Type B pancreatic cell (in vitro differentiated cells): ENCODE data around the gene SNX22. TPM values are rescaled to one million over a fixed set of nuclear protein-coding genes. Genes with fewer than 3 reads are reported as not detected.

Source experiments
- DNase-seq: peaks from one replicate; pipeline ENCODE4 v3.0.0; 2021; ENCODE audit warnings: mixed read lengths; ENCODE audit not compliant: unreplicated experiment; ENCODE audit errors: extremely low spot score
- H3K27ac Mint-ChIP-seq: 2 replicates; pipeline ENCODE4 v1.8.0; 2021; ENCODE audit warnings: mild to moderate bottlenecking, mixed read lengths
- H3K27me3 Mint-ChIP-seq: 2 replicates; pipeline ENCODE4 v1.8.0; 2021; ENCODE audit warnings: mixed read lengths
- H3K36me3 Mint-ChIP-seq: 2 replicates; pipeline ENCODE4 v1.8.0; 2021; ENCODE audit warnings: mixed read lengths
- H3K4me1 Mint-ChIP-seq: one replicate; pipeline ENCODE4 v1.8.0; 2021; ENCODE audit warnings: mixed read lengths; ENCODE audit not compliant: unreplicated experiment
- H3K4me3 Mint-ChIP-seq: 2 replicates; pipeline ENCODE4 v1.8.0; 2021; ENCODE audit warnings: mild to moderate bottlenecking, mixed read lengths
- H3K9me3 Mint-ChIP-seq: 2 replicates; pipeline ENCODE4 v1.8.0; 2021; ENCODE audit warnings: mixed read lengths
- CTCF ChIP-seq: fragments of 200-600 bp; sonication (generic); conservative IDR thresholded peaks from 2 replicates; pipeline ENCODE4 v1.5.0; 2021; ENCODE audit warnings: antibody characterized with exemption, mild to moderate bottlenecking
- total RNA-seq: library from RNA; stranded (reverse); gene quantifications from 2 replicates; pipeline ENCODE4 v1.2.1, GENCODE V29; 2021; ENCODE audit warnings: low replicate concordance

The SNX22 gene
- total RNA-seq, 1 donor from 2014 or later: 2.7 TPM

- no peak overlapping the region for H3K4me3 Mint-ChIP-seq
- peaks cover 19% of the 10 kb centered on the region for H3K36me3 Mint-ChIP-seq
- peak overlapping the region; percentile 20 for H3K27ac Mint-ChIP-seq
- H3K9me3 Mint-ChIP-seq: no peaks in the 10 kb centered on the region
- no peak for TF ChIP-seq CTCF
- peaks cover 3% of the 10 kb centered on the region for H3K27me3 Mint-ChIP-seq
- DNase-seq: no peak
- H3K4me1 Mint-ChIP-seq: peaks cover 14% of the 10 kb centered on the region
Measured at GRCh38 chr15:64158363-64159134, 7.0 kb downstream of the SNX22 start.

- Mint-ChIP-seq H3K4me1 (peaks cover 16% of the 10 kb centered on the region), H3K27me3 (no peaks in the 10 kb centered on the region), H3K4me3 (peak overlapping the region; percentile 89), H3K9me3 (no peaks in the 10 kb centered on the region), H3K36me3 (peaks cover 15% of the 10 kb centered on the region), H3K27ac (peak overlapping the region; percentile 55)
- no peak for TF ChIP-seq CTCF
- DNase-seq: no peak
Measured at GRCh38 chr15:64161688-64162477, 10.4 kb downstream of the SNX22 start.

DNA sequence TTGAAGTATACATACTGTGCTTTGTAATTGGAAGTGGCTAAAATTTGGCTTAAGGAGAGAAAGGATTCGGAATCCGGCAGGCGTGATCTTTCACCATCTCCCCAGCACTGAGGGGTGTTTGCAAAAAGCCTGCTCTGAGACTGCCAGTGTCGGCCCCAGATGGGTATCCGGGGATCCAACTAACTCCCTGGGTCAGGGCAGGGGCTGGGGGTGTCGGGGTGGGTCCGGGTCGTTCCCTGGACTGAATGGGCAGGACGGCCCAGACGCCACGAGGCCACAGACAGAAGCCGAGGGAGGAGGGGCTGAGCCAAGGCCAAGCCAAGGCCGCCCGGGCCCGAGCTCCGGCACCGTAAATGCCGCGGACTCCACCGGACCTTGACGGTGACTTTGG, 10.9 kb downstream of the SNX22 start:
- TF ChIP-seq CTCF: no peak
- peaks cover 16% of the 10 kb centered on the region for H3K4me1 Mint-ChIP-seq
- peak overlapping the region; percentile 89 for H3K4me3 Mint-ChIP-seq
- H3K27me3 Mint-ChIP-seq: no peaks in the 10 kb centered on the region
- peak overlapping the region; percentile 55 for H3K27ac Mint-ChIP-seq
- H3K9me3 Mint-ChIP-seq: no peaks in the 10 kb centered on the region
- H3K36me3 Mint-ChIP-seq: peaks cover 15% of the 10 kb centered on the region
- no peak for DNase-seq

GRCh38 chr15:64162869-64163658, 11.5 kb downstream of the SNX22 start, which contains the start of gene PPIB:
TSS of gene PPIB (minus strand) at chr15:64163022. CDS start at chr15:64162986, 36 bp downstream.
- peak within 1 kb of the TSS; percentile 89 for H3K4me3 Mint-ChIP-seq
- H3K36me3 Mint-ChIP-seq: peaks cover 15% of the 10 kb centered on the region
- TF ChIP-seq CTCF: peak; percentile 44
- H3K27ac Mint-ChIP-seq: peak within 1 kb of the TSS; percentile 92
- no peaks in the 10 kb centered on the region for H3K27me3 Mint-ChIP-seq
- no peaks in the 10 kb centered on the region for H3K9me3 Mint-ChIP-seq
- DNase-seq: peak; percentile 97
- peaks cover 16% of the 10 kb centered on the region for H3K4me1 Mint-ChIP-seq

DNA sequence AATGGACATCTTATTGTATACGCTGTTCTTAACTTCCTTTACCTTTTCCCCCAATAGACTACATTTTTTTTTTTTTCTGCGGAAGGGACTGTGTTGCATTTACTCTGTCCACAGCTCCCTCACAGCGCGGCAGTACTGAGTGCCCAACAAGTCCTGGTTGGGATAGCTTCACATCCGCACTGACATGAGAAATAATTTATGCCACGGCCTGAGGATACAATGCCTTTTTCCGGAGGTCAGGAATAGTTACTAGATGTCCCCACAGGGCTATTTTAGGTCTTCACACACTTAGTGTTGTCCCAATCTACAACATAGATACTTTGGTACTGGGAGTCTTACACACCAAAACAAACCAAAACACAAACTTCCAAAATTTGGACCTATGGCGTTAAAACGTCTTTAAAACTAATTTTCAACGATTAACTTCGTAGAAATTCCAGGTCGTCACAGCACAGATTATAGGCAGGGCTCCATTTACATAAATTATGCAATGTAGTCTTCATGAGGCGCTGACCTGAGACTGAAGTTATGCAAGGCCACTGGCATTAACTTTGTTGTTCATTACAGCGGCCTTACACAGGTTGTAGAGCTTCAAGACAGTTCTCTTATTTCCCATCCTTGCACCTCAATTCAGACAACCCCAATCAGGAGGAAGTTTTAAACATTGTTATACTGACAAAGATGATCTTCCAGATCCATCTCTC, 12.3 kb downstream of the SNX22 start:
- no peaks in the 10 kb centered on the region for H3K9me3 Mint-ChIP-seq
- DNase-seq: no peak
- peaks cover 11% of the 10 kb centered on the region for H3K36me3 Mint-ChIP-seq
- H3K27ac Mint-ChIP-seq: peak overlapping the region; percentile 92
- H3K4me1 Mint-ChIP-seq: peaks cover 16% of the 10 kb centered on the region
- no peak for TF ChIP-seq CTCF
- H3K27me3 Mint-ChIP-seq: no peaks in the 10 kb centered on the region
- H3K4me3 Mint-ChIP-seq: peak overlapping the region; percentile 88
